Measurements from ENCODE around the gene MAP3K15.
"Not testable (repeated sequence)": the region's sequence is repeated elsewhere in the genome, so short reads cannot be mapped to it uniquely, and the experiment has no call there.

Gene MAP3K15

DNA sequence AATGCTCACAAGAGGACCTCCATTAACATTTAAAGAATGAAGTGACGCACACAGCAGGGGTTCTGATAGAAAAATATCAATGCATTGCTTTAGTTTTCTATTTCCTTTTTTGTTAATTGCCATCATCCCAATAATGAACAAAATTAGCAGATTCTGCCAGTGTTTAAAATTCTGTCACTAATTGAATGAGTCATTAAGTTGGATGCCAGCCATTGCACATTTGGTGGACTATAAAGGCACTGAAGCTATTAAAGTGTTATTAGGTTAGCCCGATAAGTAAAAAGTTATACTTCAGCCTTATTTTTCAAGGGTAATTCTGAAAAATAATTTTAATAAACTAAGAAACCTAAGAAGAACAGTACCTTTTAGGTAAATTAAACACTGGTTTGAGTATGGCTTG is 53.1 kb downstream of the MAP3K15 start:
- TF ChIP-seq POLR2A (IDR thresholded peaks at IDR 0.05; ENCODE audit: low read depth, low read length) (no peak), POLR2AphosphoS5 (IDR thresholded peaks at IDR 0.05; ENCODE audit: low read depth, low read length) (no peak), TAF1 (IDR thresholded peaks at IDR 0.05; ENCODE audit: borderline replicate concordance, low read depth, low read length) (no peak)
- FAIRE-seq, result no peak

DNA sequence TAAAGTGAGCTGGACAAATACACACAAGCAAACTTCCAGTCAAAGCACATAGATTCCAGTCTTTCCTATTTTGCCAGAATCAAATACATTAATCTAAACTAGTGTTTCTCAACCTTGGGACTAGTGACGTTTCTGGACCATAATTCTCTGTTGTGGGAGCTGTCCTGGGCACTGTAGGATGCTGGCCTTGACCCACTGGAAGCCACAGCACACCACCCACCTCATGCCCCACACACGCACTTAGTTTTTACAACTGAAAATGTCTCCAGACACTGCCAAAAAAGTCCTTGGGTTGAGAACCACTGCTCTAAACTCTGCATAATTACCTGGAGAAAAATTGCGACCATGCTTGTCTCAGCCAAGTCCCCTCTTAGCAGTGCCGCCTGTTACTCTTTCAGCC is 57.6 kb downstream of the MAP3K15 start:
- FAIRE-seq (no peak), DNase-seq (ENCODE audit: insufficient read length) (no peak)
- TF ChIP-seq POLR2A (IDR thresholded peaks at IDR 0.05; ENCODE audit: low read depth, low read length), result no peak
- TF ChIP-seq POLR2AphosphoS5 (IDR thresholded peaks at IDR 0.05; ENCODE audit: low read depth, low read length), result no peak
- TF ChIP-seq TAF1 (IDR thresholded peaks at IDR 0.05; ENCODE audit: borderline replicate concordance, low read depth, low read length), result no peak

More for the DNA sequence above, 53.1 kb downstream of the MAP3K15 start:
- no peak for DNase-seq (ENCODE audit: insufficient read length)

DNA sequence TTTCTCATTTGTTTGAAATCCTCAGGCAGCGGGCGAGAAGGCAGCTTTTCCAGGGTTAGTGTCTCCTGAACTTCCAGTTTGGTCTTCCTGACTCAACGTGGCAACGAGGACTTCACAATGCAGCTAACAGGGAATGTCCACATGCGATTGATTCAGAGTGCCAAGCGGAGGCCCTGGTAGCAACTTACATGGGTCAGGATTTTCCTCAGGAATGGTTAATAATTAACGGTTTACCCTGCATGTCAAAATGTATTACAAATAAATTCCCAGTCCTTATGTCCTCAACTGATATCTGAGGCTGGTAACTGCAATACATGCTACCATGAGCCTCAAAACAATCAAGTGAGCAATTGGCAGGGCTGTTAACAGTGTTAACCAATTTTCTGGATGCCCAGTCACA is 67.2 kb downstream of the MAP3K15 start:
- DNase-seq (ENCODE audit: insufficient read length) (no peak), FAIRE-seq (no peak)
- no peak for TF ChIP-seq POLR2A (IDR thresholded peaks at IDR 0.05; ENCODE audit: low read depth, low read length)
- no peak for TF ChIP-seq TAF1 (IDR thresholded peaks at IDR 0.05; ENCODE audit: borderline replicate concordance, low read depth, low read length)
- TF ChIP-seq POLR2AphosphoS5 (IDR thresholded peaks at IDR 0.05; ENCODE audit: low read depth, low read length), result no peak

DNA sequence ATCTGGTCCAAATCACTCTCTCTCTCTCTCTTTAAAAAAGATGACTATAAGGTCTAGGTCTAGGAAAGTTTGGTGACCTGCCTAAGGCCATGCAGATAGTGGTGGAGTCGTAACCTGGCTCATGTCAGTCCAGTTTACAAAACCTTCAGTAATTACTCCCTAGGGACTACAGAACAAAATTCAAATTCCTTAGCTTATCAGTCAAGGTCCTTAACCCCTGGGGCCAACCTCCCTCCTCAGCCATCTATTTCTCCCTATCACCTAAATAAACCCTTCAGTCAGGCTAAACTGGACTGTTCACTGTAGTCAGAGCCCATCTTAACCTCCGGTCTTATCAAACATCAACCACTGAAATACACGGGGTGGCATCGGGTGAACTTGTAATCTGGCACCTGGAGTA is 68.9 kb downstream of the MAP3K15 start:
- TF ChIP-seq POLR2AphosphoS5 (IDR thresholded peaks at IDR 0.05; ENCODE audit: low read depth, low read length) (no peak), POLR2A (IDR thresholded peaks at IDR 0.05; ENCODE audit: low read depth, low read length) (no peak), TAF1 (IDR thresholded peaks at IDR 0.05; ENCODE audit: borderline replicate concordance, low read depth, low read length) (no peak)
- no peak for FAIRE-seq
- no peak for DNase-seq (ENCODE audit: insufficient read length)

DNA sequence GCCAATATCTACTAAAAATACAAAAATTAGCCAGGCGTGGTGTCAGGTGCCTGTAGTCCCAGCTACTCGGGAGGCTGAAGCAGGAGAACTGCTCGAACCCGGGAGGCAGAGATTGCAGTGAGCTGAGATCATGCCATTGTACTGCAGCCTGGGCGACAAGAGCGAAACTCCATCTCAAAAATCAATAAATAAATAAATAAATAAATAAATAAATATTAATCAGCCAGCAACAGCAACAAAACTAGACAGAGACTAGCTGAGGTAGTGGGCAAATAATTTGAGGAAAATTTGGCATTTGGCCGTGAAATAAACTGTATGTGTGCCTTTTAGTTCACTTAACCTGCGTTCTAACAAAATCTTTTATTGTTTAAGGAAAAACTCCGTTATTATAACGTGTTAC is 69.5 kb downstream of the MAP3K15 start:
- not testable (repeated sequence) for FAIRE-seq; DNase-seq (ENCODE audit: insufficient read length)

DNA sequence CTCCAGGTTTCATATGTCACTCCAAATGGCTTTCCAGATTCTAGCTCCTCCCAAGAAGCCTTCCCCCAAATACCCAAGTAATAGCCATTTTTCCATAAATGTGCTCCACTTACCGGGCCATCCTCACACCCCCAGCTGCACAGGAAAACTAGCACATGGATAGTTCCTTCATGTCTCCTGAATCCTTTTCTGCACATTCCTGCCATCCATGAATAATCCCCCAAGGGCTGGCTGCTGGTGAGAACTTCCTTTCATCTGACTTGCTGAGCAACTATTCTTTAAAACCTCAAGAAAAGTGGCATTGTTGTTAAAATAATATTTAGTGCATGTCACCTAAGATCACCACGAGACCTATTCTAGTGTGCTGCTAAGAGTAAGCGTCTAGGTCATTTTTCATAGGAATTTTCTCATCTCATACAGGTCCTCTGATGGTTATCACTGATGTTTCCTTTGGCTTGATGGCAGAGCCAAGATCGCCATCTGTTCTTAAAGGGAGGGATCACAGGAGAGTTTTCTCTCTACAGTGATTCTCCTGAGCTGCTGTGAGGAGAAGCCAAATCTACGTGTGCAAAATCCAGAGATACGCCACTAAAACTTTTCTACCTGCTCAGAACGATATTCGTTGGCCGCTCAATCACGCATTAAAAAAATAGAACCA is 71.3 kb downstream of the MAP3K15 start:
- no peak for TF ChIP-seq POLR2A (IDR thresholded peaks at IDR 0.05; ENCODE audit: low read depth, low read length)
- no peak for TF ChIP-seq POLR2AphosphoS5 (IDR thresholded peaks at IDR 0.05; ENCODE audit: low read depth, low read length)
- TF ChIP-seq TAF1 (IDR thresholded peaks at IDR 0.05; ENCODE audit: borderline replicate concordance, low read depth, low read length), result no peak
- FAIRE-seq (no peak), DNase-seq (ENCODE audit: insufficient read length) (no peak)

DNA sequence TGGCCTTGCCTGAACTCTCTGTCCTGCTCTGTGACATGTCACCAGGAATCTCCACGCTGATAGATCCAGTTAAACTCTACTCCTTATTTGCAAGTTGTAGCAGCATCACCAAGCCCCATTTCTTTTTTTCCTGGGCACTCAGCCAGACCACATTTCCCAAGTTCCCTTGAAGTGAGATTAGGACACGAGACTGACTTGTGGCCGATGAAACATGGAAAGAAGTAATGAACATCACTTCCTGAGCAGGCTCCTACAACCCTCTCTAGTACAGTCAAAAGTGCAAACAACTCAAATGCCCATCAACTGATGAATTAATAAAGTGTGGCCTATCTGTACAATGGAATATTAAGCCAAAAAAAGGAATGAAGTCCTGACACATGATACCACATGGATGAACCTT is 74.6 kb downstream of the MAP3K15 start:
- no peak for FAIRE-seq

DNA sequence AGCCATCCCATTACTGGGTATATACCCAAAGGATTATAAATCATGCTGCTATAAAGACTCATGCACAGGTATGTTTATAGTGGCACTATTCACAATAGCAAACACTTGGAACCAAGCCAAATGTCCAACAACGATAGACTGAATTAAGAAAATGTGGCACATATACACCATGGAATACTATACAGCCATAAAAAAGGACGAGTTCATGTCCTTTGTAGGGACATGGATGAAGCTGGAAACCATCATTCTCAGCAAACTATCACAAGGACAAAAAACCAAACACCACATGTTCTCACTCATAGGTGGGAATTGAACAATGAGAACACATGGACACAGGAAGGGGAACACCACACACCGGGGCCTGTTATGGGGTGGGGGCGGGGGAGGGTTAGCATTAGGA is 92.6 kb downstream of the MAP3K15 start:
- not testable (repeated sequence) for FAIRE-seq; DNase-seq (ENCODE audit: insufficient read length)

More for the DNA sequence above, 74.6 kb downstream of the MAP3K15 start:
- no peak for DNase-seq (ENCODE audit: insufficient read length)
- TF ChIP-seq TAF1 (IDR thresholded peaks at IDR 0.05; ENCODE audit: borderline replicate concordance, low read depth, low read length) (no peak), POLR2A (IDR thresholded peaks at IDR 0.05; ENCODE audit: low read depth, low read length) (no peak), POLR2AphosphoS5 (IDR thresholded peaks at IDR 0.05; ENCODE audit: low read depth, low read length) (no peak)

DNA sequence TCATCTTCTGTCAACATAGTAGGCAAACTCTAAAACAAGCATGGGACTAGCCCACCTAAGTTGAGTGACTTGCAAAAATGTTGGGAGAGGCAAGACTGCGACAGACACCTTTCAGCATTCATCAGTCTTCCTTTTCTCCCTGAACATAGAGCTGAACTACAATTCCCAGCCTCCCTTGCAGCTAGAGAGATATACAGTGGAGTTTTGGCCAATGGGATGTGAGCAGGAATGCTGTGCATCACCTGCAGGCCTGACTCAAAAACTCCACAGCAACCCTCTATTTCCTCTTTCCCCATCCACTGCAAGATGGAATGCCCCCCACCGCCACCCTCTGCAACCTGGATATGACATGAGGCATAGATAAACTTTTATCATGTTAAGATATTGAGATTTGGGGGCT is 105.0 kb downstream of the MAP3K15 start:
- no peak for DNase-seq (ENCODE audit: insufficient read length)
- FAIRE-seq, result no peak
- no peak for TF ChIP-seq POLR2AphosphoS5 (IDR thresholded peaks at IDR 0.05; ENCODE audit: low read depth, low read length)
- no peak for TF ChIP-seq POLR2A (IDR thresholded peaks at IDR 0.05; ENCODE audit: low read depth, low read length)
- no peak for TF ChIP-seq TAF1 (IDR thresholded peaks at IDR 0.05; ENCODE audit: borderline replicate concordance, low read depth, low read length)

DNA sequence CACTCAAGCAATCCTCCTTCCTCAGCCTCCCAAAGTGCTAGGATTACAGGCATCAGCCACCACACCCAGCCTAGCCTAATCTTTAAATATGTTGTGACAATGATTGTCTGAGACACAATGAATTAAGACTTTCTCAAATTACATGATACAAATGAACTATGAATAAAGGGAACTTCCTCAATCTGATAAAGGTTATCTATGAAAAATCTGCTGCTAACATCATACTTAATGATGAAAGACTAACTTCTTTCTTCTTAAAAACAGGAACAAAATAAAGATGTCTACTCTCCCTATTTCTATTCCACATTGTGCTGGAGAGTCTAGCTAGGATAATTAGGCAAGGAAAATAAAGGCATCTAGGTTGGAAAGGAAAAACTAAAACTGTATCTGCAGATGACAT is 111.6 kb downstream of the MAP3K15 start:
- FAIRE-seq (no peak), DNase-seq (ENCODE audit: insufficient read length) (no peak)
- TF ChIP-seq POLR2AphosphoS5 (IDR thresholded peaks at IDR 0.05; ENCODE audit: low read depth, low read length), result no peak
- no peak for TF ChIP-seq POLR2A (IDR thresholded peaks at IDR 0.05; ENCODE audit: low read depth, low read length)
- no peak for TF ChIP-seq TAF1 (IDR thresholded peaks at IDR 0.05; ENCODE audit: borderline replicate concordance, low read depth, low read length)

DNA sequence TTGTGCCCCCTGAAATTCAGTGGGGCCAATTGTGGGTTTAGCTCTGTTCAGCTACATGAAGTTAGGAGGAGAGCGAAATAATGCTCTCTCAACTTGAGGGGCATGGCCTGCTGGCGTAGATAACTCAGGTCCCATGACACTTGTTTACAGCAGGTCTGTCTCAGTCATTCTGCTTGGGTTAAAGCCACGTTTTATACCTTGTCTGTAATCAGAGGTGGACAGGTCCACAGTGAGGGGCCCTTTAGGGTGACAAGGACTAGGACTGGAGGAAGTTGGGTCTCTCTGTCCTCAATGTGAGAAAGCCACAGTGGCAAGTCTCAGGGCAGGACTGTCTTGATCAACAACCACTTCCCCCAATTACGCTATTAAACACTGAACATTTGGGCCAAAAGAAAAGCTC is 122.6 kb downstream of the MAP3K15 start:
- no peak for TF ChIP-seq TAF1 (IDR thresholded peaks at IDR 0.05; ENCODE audit: borderline replicate concordance, low read depth, low read length)
- TF ChIP-seq POLR2A (IDR thresholded peaks at IDR 0.05; ENCODE audit: low read depth, low read length), result no peak
- TF ChIP-seq POLR2AphosphoS5 (IDR thresholded peaks at IDR 0.05; ENCODE audit: low read depth, low read length), result no peak
- FAIRE-seq, result no peak
- DNase-seq (ENCODE audit: insufficient read length), result no peak

DNA sequence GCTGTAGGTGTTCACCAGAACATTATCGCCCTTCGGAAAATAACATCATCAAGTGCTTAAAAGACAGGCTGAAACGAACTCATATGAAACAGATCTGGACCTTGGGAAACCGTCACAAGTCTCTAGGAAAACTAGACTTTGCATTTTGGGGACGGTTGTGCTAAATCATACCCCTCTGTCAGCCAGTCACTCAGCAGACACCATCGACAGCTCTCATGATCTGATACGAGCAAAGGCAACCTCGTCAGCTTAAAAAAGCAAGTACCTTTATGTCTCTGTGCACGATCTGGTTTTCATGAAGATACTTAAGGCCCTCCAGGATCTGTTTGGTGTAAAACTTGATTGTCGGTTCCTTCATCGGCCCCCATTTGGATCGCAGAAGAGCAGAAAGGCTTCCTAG is 123.2 kb downstream of the MAP3K15 start:
- no peak for DNase-seq (ENCODE audit: insufficient read length)
- TF ChIP-seq POLR2AphosphoS5 (IDR thresholded peaks at IDR 0.05; ENCODE audit: low read depth, low read length), result no peak
- TF ChIP-seq TAF1 (IDR thresholded peaks at IDR 0.05; ENCODE audit: borderline replicate concordance, low read depth, low read length), result no peak
- no peak for TF ChIP-seq POLR2A (IDR thresholded peaks at IDR 0.05; ENCODE audit: low read depth, low read length)
- FAIRE-seq, result no peak
